DND-41 (cell line): Measurements from ENCODE around the gene NUP153.

Source experiments
- EZH2 ChIP-seq: IDR thresholded peaks from 3 replicates; pipeline ENCODE4 v1.6.1; 2012; ENCODE audit warnings: borderline replicate concordance, low read depth, mild to moderate bottlenecking, moderate library complexity, low read length, inconsistent platforms; ENCODE audit not compliant: severe bottlenecking
- TF ChIP-seq, protein P1 (sequence below): IDR thresholded peaks from 2 replicates; pipeline ENCODE4 v1.5.1; 2012; ENCODE audit warnings: borderline replicate concordance, low read length, moderate library complexity, mild to moderate bottlenecking; ENCODE audit not compliant: poor library complexity, severe bottlenecking; ENCODE audit errors: extremely low read depth

DNA sequence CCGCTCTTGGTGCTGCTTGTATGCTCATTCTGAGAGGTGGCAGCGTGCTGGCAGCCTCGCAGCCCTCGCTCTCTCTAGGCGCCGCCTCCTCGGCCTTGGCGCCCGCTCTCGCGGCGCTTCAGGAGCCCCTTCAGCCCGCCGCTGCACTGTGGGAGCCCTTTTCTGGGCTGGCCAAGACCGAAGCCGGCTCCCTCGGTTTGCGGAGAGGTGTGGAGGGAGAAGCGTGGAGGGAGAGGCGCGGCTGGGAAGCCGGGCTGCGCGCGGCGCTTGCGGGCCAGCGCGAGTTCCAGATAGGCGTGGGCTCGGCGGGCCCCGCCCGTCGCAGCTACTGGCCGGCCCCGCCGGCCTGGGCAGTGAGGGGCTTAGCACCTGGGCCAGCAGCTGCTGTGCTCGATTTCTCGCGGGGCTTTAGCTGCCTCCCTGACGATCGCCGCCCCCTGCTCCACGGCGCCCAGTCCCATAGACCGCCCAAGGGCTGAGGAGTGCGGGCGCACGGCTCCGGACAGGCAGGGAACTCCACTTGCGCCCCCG, 126.1 kb downstream of the NUP153 start:
- TF ChIP-seq, protein P1, sequence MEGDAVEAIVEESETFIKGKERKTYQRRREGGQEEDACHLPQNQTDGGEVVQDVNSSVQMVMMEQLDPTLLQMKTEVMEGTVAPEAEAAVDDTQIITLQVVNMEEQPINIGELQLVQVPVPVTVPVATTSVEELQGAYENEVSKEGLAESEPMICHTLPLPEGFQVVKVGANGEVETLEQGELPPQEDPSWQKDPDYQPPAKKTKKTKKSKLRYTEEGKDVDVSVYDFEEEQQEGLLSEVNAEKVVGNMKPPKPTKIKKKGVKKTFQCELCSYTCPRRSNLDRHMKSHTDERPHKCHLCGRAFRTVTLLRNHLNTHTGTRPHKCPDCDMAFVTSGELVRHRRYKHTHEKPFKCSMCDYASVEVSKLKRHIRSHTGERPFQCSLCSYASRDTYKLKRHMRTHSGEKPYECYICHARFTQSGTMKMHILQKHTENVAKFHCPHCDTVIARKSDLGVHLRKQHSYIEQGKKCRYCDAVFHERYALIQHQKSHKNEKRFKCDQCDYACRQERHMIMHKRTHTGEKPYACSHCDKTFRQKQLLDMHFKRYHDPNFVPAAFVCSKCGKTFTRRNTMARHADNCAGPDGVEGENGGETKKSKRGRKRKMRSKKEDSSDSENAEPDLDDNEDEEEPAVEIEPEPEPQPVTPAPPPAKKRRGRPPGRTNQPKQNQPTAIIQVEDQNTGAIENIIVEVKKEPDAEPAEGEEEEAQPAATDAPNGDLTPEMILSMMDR = no peak
- TF ChIP-seq EZH2 = no peak
